ENCODE results near the gene AOPEP.

AOPEP gene

GRCh38 chr9:95025213-95026147 is 299.0 kb downstream of the AOPEP start:
- peak; percentile 52 for DNase-seq

- no peak for DNase-seq
Observed at GRCh38 chr9:95026148-95026524, 299.6 kb downstream of the AOPEP start.

GRCh38 chr9:95027914-95028852 is 301.7 kb downstream of the AOPEP start:
- DNase-seq: peak; percentile 79

GRCh38 chr9:95028853-95029219 is 302.3 kb downstream of the AOPEP start:
- DNase-seq: peak; percentile 79

- no peak for DNase-seq
Observed at GRCh38 chr9:95029288-95029687, 302.8 kb downstream of the AOPEP start.

GRCh38 chr9:95029720-95030119 is 303.2 kb downstream of the AOPEP start:
- DNase-seq: no peak

GRCh38 chr9:95030344-95030743 is 303.8 kb downstream of the AOPEP start:
- no peak for DNase-seq

GRCh38 chr9:95030920-95031642 is 304.6 kb downstream of the AOPEP start:
- no peak for DNase-seq

- peak; percentile 83 for DNase-seq
Observed at GRCh38 chr9:95031711-95032461, 305.4 kb downstream of the AOPEP start.

GRCh38 chr9:95032580-95033341 is 306.3 kb downstream of the AOPEP start:
- DNase-seq: peak; percentile 36

- no peak for DNase-seq
Observed at GRCh38 chr9:95035846-95036245, 309.3 kb downstream of the AOPEP start.

- no peak for DNase-seq
Observed at GRCh38 chr9:95036676-95037075, 310.2 kb downstream of the AOPEP start.

- no peak for DNase-seq
Observed at GRCh38 chr9:95037789-95038521, 311.5 kb downstream of the AOPEP start.

GRCh38 chr9:95038666-95039065 is 312.2 kb downstream of the AOPEP start:
- DNase-seq: no peak

- no peak for DNase-seq
Observed at GRCh38 chr9:95040106-95040505, 313.6 kb downstream of the AOPEP start.

- no peak for DNase-seq
Observed at GRCh38 chr9:95043826-95044225, 317.3 kb downstream of the AOPEP start.

- no peak for DNase-seq
Observed at GRCh38 chr9:95044731-95045508, 318.4 kb downstream of the AOPEP start.

GRCh38 chr9:95045751-95046150 is 319.3 kb downstream of the AOPEP start:
- no peak for DNase-seq

GRCh38 chr9:95047452-95048224 is 321.1 kb downstream of the AOPEP start:
- DNase-seq: no peak

Data from NCI-H774 (cell line).